HepG2 (cell line): Measurements from ENCODE around the gene FDPS. TPM values are rescaled to one million over a fixed set of nuclear protein-coding genes. Genes with fewer than 3 reads are reported as not detected.

ENCODE experiments used
- CCDC6 ChIP-seq: sonication (generic); formaldehyde crosslinking; IDR thresholded peaks from 2 replicates; pipeline ENCODE4 v1.8.1; 2022; ENCODE audit warnings: mild to moderate bottlenecking, missing genetic modification reagents, moderate library complexity
- CSRNP2 ChIP-seq: sonication (generic); formaldehyde crosslinking; conservative IDR thresholded peaks from 2 replicates; pipeline ENCODE4 v1.8.0; 2022; ENCODE audit warnings: low read depth, missing genetic modification reagents
- FOXO1 ChIP-seq: sonication (generic); formaldehyde crosslinking; IDR thresholded peaks from 2 replicates; pipeline ENCODE4 v1.4.0; 2020; ENCODE audit warnings: missing genetic modification reagents
- GTF2F1 ChIP-seq: fragments of 150-350 bp; IDR thresholded peaks from 2 replicates; pipeline ENCODE4 v1.6.1; 2014; ENCODE audit warnings: low read length
- HHEX ChIP-seq: IDR thresholded peaks from 2 replicates; pipeline ENCODE4 v1.6.1; 2016; ENCODE audit warnings: control low read depth
- LBX2 ChIP-seq: sonication (generic); formaldehyde crosslinking; IDR thresholded peaks from 2 replicates; pipeline ENCODE4 v1.5.0; 2020; ENCODE audit warnings: missing genetic modification reagents, mild to moderate bottlenecking, borderline replicate concordance
- MNT ChIP-seq: fragments of 450-650 bp; IDR thresholded peaks from 2 replicates; pipeline ENCODE4 v1.6.1; 2016
- MXD3 ChIP-seq: IDR thresholded peaks from 2 replicates; pipeline ENCODE4 v1.6.1; 2016; ENCODE audit warnings: mild to moderate bottlenecking, missing biosample characterization, missing genetic modification reagents
- MYPOP ChIP-seq: sonication (generic); formaldehyde crosslinking; IDR thresholded peaks from 2 replicates; pipeline ENCODE4 v1.8.1; 2023; ENCODE audit warnings: mild to moderate bottlenecking, moderate library complexity, missing genetic modification reagents
- U2AF2 ChIP-seq: fragments of 200-400 bp; formaldehyde crosslinking; IDR thresholded peaks from 2 replicates; pipeline ENCODE4 v1.6.1; 2017; ENCODE audit warnings: low read depth, mild to moderate bottlenecking, low read length
- ZMYM2 ChIP-seq: sonication (generic); formaldehyde crosslinking; IDR thresholded peaks from 2 replicates; pipeline ENCODE4 v1.8.0; 2022; ENCODE audit warnings: mild to moderate bottlenecking, missing genetic modification reagents
- ZNF142 ChIP-seq: sonication (generic); formaldehyde crosslinking; IDR thresholded peaks from 2 replicates; pipeline ENCODE4 v1.4.0; 2020; ENCODE audit warnings: missing genetic modification reagents
- ZNF17 ChIP-seq: sonication (generic); formaldehyde crosslinking; IDR thresholded peaks from 2 replicates; pipeline ENCODE4 v1.5.0; 2020; ENCODE audit warnings: mild to moderate bottlenecking, missing genetic modification reagents
- ZNF205 ChIP-seq: IDR thresholded peaks from 2 replicates; pipeline ENCODE4 v1.6.1; 2018; ENCODE audit warnings: missing biosample characterization, missing genetic modification reagents
- ZNF713 ChIP-seq: sonication (generic); formaldehyde crosslinking; IDR thresholded peaks from 2 replicates; pipeline ENCODE4 v1.4.0; 2020; ENCODE audit warnings: mild to moderate bottlenecking, missing genetic modification reagents
- ZZZ3 ChIP-seq: sonication (generic); formaldehyde crosslinking; IDR thresholded peaks from 2 replicates; pipeline ENCODE4 v1.4.0; 2020; ENCODE audit warnings: missing genetic modification reagents, mild to moderate bottlenecking, borderline replicate concordance
- polyA plus RNA-seq, 8 experiments: library from polyadenylated mRNA; depleted of rRNA in 3 of 8; stranded (reverse) in 7 of 8; unstranded in 1 of 8; fragments of >200 nt; fragmentation: Illumina TruSeq in 4 of 8; extraction: Trizol in 4 of 8; gene quantifications; 2 replicates each; pipeline versions ENCODE4 v1.2.1 to v1.2.3, GENCODE V29; 2011 to 2016; ENCODE audit warnings: low read depth in 4 of 8, missing spikeins in 1 of 8, mixed read lengths in 1 of 8; ENCODE audit not compliant: insufficient read depth in 1 of 8
- total RNA-seq, 5 experiments: library from RNA; depleted of rRNA; stranded (reverse); fragments of >200 nt; fragmentation: Illumina TruSeq; extraction: Trizol; gene quantifications; 2 replicates each; pipeline ENCODE4 v1.2.3, GENCODE V29; 2016; ENCODE audit warnings: low read depth in 1 of 5

FDPS gene
- total and polyA plus RNA-seq, 2 of the 13 experiments (the other 11 are each of a cell fraction or from before 2014, with no cell fraction given), result 264 to 519 TPM

- peak; percentile 78; the same call in 1 of the 2 replicates for TF ChIP-seq MYPOP (CRISPR knock-in tag)
- 0 out of 2 replicates have a peak, but pooled peaks have one; percentile 26 for TF ChIP-seq ZNF17 (CRISPR knock-in tag)
- no peak for TF ChIP-seq ZNF713 (CRISPR knock-in tag)
- TF ChIP-seq ZNF142, result no peak
- TF ChIP-seq FOXO1, result no peak; the same call in 1 of the 2 replicates
- peak; percentile 45 for TF ChIP-seq ZZZ3 (CRISPR knock-in tag)
- no peak for TF ChIP-seq U2AF2
- no peak for TF ChIP-seq CSRNP2 (CRISPR knock-in tag)
- 0 out of 2 replicates have a peak, but pooled peaks have one; percentile 30 for TF ChIP-seq GTF2F1
- TF ChIP-seq MXD3, result peak; percentile 60; the same call in 1 of the 2 replicates
- peak; percentile 81; the same call in 1 of the 2 replicates for TF ChIP-seq CCDC6 (CRISPR knock-in tag)
- 0 out of 2 replicates have a peak, but pooled peaks have one; percentile 3 for TF ChIP-seq ZMYM2 (CRISPR knock-in tag)
- 0 out of 2 replicates have a peak, but pooled peaks have one; percentile 17 for TF ChIP-seq ZNF205 (CRISPR knock-in tag)
- no peak for TF ChIP-seq HHEX (CRISPR knock-in tag)
- TF ChIP-seq LBX2, result 0 out of 2 replicates have a peak, but pooled peaks have one; percentile 18
- peak; percentile 53 for TF ChIP-seq MNT
Observed at GRCh38 chr1:155308493-155309422, at the start of gene FDPS (continued).
